Fibroblast of mammary gland (primary cell): ENCODE data around the gene DOK7.

Source experiments
- DNase-seq: peaks from one replicate; pipeline ENCODE4 v3.0.0-alpha.2; 2010; ENCODE audit warnings: low read depth
- H3K4me3 ChIP-seq: 2 replicates; pipeline ENCODE4 v1.5.1; 2011; ENCODE audit warnings: low read depth, mild to moderate bottlenecking, low read length, moderate library complexity; ENCODE audit not compliant: control insufficient read depth
- CTCF ChIP-seq: conservative IDR thresholded peaks from 2 replicates; pipeline ENCODE4 v1.5.1; 2011; ENCODE audit warnings: low read depth, low read length, inconsistent platforms; ENCODE audit not compliant: control insufficient read depth, insufficient read depth

Gene DOK7

GRCh38 chr4:3437582-3437936 lies 25.5 kb upstream of the DOK7 start:
- DNase-seq = no peak
- no peak overlapping the region for H3K4me3 ChIP-seq
- no peak for TF ChIP-seq CTCF

GRCh38 chr4:3437998-3438846 lies 24.9 kb upstream of the DOK7 start:
- DNase-seq = no peak

GRCh38 chr4:3438847-3439180 lies 24.3 kb upstream of the DOK7 start:
- TF ChIP-seq CTCF = no peak
- no peak for DNase-seq
- no peak overlapping the region for H3K4me3 ChIP-seq

More at GRCh38 chr4:3437998-3438846, 24.9 kb upstream of the DOK7 start:
- no peak overlapping the region for H3K4me3 ChIP-seq
- no peak for TF ChIP-seq CTCF

GRCh38 chr4:3439391-3439790 lies 23.7 kb upstream of the DOK7 start:
- no peak overlapping the region for H3K4me3 ChIP-seq
- no peak for DNase-seq
- no peak for TF ChIP-seq CTCF

GRCh38 chr4:3440011-3440410 lies 23.1 kb upstream of the DOK7 start:
- no peak for DNase-seq
- TF ChIP-seq CTCF = no peak
- H3K4me3 ChIP-seq = no peak overlapping the region

GRCh38 chr4:3440979-3441500 lies 22.1 kb upstream of the DOK7 start:
- DNase-seq = peak; percentile 21
- no peak overlapping the region for H3K4me3 ChIP-seq
- TF ChIP-seq CTCF = no peak
